GM21423 (cell line): Measurements from ENCODE around the gene CELF6.
A peak's percentile ranks its signal among the peaks of the same experiment; 100 is the strongest.

Experiments
- ATAC-seq: cut with Tn5 transposase; IDR thresholded peaks from one replicate; pipeline ENCODE4 v1.9.1; 2021; ENCODE audit warnings: mild to moderate bottlenecking, moderate library complexity; ENCODE audit not compliant: unreplicated experiment

Gene CELF6

GRCh38 chr15:72272213-72272996 is 47.6 kb downstream of the CELF6 start, which contains the start of gene PARP6:
Gene PARP6 (minus strand): TSS chr15:72272554. CDS start chr15:72267477, 5,077 bp downstream.
- peak; percentile 95 for ATAC-seq

GRCh38 chr15:72271895-72272212 is 48.1 kb downstream of the CELF6 start:
- peak; percentile 12 for ATAC-seq

GRCh38 chr15:72271221-72271620 is 48.7 kb downstream of the CELF6 start:
- no peak for ATAC-seq

GRCh38 chr15:72269739-72270138 is 50.2 kb downstream of the CELF6 start:
- ATAC-seq, result no peak

GRCh38 chr15:72265031-72265430 is 54.9 kb downstream of the CELF6 start:
- ATAC-seq, result no peak

- ATAC-seq, result no peak
Measured at GRCh38 chr15:72252663-72253299, 67.2 kb downstream of the CELF6 start.

GRCh38 chr15:72249142-72249810 is 70.7 kb downstream of the CELF6 start:
- no peak for ATAC-seq

- no peak for ATAC-seq
Measured at GRCh38 chr15:72248514-72248913, 71.4 kb downstream of the CELF6 start.

GRCh38 chr15:72242775-72243370 is 77.1 kb downstream of the CELF6 start:
- no peak for ATAC-seq

- no peak for ATAC-seq
Measured at GRCh38 chr15:72239652-72240051, 80.3 kb downstream of the CELF6 start.

GRCh38 chr15:72238586-72238985 is 81.4 kb downstream of the CELF6 start:
- ATAC-seq, result no peak

GRCh38 chr15:72237853-72238224 is 82.1 kb downstream of the CELF6 start:
- ATAC-seq, result no peak

- ATAC-seq, result peak; percentile 80
Measured at GRCh38 chr15:72237029-72237852, 82.7 kb downstream of the CELF6 start.

GRCh38 chr15:72236381-72237003 is 83.5 kb downstream of the CELF6 start:
- ATAC-seq, result no peak

- no peak for ATAC-seq
Measured at GRCh38 chr15:72235298-72235697, 84.7 kb downstream of the CELF6 start.
